ENCODE measurements around the gene SLC6A3.
"Not testable (repeated sequence)": the region's sequence is repeated elsewhere in the genome, so short reads cannot be mapped to it uniquely, and the experiment has no call there.

The SLC6A3 gene

GRCh38 chr5:1464096-1464446 is 18.8 kb upstream of the SLC6A3 start:
- DNase-seq (ENCODE audit: low read depth), result no peak

- no peak for DNase-seq (ENCODE audit: low read depth)
Observed at GRCh38 chr5:1463326-1464095, 18.3 kb upstream of the SLC6A3 start.

GRCh38 chr5:1462358-1462757 is 17.1 kb upstream of the SLC6A3 start:
- no peak for DNase-seq (ENCODE audit: low read depth)

DNA sequence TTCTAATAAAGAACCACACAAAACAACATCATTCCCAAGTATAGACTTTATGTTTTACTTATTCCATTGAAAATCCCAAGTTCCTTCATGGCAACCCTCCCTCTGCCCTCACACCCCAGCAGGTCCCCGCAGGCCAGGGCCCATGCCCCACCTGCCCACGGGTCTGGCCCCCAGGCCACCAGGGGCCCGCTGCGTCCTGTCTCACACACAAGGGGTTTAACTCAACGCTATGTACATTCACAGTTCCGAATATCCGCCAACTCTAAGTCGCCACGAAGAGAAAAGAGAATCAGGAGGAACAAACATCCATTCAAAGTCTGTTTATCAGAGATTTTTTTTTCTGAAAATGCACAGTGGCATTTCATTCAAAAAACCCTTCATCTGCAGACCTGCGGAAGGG is 16.2 kb upstream of the SLC6A3 start:
- no peak for DNase-seq (ENCODE audit: low read depth)

DNA sequence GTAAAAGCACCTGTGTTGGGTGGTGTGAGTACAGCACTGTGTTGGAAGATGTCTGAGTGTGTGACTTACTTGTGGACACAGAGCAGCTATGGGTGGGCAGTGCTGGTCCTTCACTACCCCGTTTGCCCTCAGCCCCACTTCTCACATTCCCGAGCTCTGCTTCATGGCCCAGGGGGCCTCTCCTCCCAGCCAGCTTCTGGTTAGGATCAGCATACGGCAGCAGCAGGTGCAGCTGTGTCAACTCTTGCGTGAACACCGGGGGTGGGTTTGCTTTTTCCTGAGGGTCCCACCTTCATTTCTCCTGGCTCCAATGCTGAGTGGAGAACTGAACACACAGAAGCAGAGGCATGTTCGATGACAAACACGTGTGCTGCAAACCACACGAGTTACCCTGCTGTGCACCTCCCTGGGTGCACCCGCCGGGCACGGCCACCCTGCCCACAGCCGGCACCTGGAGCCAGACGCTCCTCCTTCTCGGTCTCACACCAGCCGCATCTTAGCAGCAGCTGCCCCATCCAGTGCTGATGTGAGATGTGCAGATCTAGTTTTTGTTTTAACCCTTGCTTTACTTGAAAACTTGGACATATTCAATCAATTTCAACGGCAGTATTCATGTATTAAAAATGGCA is 14.9 kb upstream of the SLC6A3 start:
- DNase-seq (ENCODE audit: low read depth), result no peak

DNA sequence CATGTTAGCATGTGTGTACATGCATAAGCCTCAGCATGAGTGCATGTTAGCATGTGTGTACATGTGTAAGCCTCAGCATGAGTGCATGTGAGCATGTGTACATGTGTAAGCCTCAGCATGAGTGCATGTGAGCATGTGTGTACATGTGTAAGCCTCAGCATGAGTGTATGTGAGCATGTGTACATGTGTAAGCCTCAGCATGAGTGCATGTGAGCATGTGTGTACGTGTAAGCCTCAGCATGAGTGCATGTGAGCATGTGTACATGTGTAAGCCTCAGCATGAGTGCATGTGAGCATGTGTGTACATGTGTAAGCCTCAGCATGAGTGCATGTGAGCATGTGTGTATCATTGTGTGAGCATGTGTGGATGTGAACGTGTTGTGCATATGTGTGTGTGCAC is 14.2 kb upstream of the SLC6A3 start:
- DNase-seq (ENCODE audit: low read depth), result not testable (repeated sequence)

DNA sequence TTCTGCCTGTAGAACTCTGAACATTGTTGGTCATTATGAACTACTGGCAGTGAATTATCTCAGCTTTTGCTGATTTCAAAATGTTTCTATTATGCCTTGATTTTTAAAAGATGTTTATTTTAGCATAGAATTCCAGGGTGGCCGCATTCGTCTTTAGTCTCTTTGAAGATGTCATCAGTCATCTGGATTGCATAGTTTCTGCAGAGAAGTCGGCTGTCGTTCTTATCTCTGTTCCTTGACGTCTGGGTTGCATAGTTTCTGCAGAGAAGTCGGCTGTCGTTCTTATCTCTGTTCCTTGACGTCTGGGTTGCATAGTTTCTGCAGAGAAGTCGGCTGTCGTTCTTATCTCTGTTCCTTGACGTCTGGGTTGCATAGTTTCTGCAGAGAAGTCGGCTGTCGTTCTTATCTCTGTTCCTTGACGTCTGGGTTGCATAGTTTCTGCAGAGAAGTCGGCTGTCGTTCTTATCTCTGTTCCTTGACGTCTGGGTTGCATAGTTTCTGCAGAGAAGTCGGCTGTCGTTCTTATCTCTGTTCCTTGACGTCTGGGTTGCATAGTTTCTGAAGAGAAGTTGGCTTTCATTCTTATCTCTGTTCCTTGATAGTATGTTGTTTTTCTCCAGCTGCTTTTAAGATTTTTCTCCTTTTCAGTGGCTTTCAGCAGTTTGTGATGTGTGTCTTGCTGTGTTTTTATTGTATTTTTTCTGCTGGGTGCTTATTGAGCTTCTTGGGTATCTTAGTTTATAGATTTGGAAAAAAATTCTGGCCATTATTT is 11.1 kb upstream of the SLC6A3 start:
- not testable (repeated sequence) for DNase-seq (ENCODE audit: low read depth)

DNA sequence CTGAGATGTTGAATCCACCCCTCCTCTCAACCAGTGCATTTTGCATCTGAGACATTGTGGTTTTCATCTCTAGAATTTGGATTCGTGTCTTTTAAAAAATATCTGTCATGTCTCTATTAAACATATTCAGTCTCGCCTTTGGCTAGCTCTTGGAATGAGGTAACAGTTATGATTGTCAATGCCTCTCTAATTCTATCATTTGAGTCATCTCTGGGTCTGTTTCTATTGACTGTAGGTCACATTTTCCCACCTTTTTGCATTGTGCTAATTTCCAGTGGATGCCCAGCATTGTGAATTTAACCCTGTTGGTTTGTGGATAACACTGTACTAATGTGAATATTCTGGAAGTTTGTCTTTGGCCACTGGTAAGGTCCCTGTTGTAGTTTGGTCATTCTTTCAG is 8.4 kb upstream of the SLC6A3 start:
- no peak for DNase-seq (ENCODE audit: low read depth)

DNA sequence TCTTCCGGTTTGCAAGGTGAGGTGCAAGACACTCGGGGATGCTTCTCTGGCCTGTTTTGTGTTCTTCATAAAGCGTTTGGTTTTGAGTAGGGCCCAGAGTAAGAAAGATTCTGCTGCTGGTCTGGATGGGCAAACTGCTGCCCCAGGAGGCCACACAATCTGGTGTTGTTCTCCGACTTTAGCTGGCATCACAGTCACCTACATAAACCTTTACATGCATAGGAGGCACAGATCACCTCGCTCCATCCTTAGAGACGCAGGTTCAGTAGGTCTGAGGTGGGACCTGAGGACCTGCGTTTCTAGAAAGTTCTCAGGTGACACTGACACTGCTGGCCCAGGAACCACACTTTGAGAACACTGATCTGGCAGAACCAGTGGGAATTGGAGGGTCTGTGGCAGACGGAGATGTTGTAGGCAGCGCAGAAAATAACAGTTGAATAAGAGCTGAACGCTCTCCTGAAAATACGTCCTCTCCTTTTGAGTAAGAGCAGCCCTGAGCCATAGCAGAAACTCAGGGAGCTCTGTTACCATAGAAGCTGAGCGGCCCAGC is 3.9 kb upstream of the SLC6A3 start:
- no peak for DNase-seq (ENCODE audit: low read depth)

- no peak for DNase-seq (ENCODE audit: low read depth)
Observed at GRCh38 chr5:1448511-1449011, 3.3 kb upstream of the SLC6A3 start.

GRCh38 chr5:1447671-1448361 is 2.6 kb upstream of the SLC6A3 start:
- DNase-seq (ENCODE audit: low read depth), result no peak

DNA sequence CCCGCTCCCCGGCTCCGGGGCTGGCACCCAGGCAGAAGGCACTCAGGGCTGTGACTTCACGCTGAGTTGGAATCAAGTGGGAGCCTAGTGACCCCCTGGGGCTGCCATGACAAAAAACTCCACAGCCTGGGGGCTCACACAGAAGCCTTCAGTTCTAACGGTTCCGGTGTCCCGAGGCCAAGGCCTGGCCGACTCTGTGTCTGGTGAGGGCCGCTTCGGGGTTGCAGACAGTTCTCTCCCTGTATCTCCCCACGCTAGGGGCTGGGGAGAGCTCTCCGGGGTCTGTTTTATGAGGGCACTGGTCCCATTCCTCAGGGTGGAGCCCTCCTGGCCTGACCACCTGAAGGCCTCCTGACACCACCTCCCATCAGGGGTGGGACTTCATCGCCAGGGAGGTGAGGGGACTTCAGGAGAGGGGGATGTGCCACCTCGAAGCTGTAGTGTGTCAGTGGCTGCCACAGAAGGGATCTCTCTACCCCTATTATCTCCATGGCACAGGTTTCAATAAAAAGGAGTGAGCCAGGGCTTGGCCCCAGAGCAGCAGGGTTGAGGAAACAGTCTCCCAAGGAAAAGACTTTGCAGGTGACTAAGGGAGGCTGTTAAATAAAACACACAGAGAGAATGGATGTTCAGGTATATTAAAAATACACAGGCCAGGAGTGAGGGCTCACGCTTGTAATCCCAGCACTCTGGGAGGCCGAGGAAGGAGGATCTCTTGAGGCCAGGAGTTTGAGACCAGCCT is 1.5 kb upstream of the SLC6A3 start:
- DNase-seq (ENCODE audit: low read depth), result no peak

- no peak for DNase-seq (ENCODE audit: low read depth)
Observed at GRCh38 chr5:1445689-1446601, 705 bp upstream of the SLC6A3 start.

- no peak for DNase-seq (ENCODE audit: low read depth)
Observed at GRCh38 chr5:1444361-1445189, 665 bp downstream of the SLC6A3 start.

DNA sequence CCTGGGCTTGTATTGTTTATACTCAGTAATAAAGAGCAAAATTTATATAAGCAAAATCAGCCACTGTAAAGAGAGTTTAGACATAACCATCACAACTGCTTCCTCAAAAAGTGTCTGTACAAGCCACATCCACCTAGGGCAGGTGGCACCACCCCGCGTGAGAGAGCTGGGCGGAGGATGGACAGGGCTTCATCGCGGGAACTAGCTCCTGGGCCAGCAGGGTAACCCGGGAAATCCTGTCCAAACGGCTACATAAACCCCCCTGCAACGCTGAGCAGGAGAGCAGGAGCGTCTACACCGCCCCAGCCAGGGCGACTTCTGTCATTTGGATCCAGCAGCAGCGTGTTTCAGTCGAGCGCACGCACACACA is 1.3 kb downstream of the SLC6A3 start:
- no peak for DNase-seq (ENCODE audit: low read depth)

- DNase-seq (ENCODE audit: low read depth), result no peak
Observed at GRCh38 chr5:1443171-1443570, 2.1 kb downstream of the SLC6A3 start.

DNA sequence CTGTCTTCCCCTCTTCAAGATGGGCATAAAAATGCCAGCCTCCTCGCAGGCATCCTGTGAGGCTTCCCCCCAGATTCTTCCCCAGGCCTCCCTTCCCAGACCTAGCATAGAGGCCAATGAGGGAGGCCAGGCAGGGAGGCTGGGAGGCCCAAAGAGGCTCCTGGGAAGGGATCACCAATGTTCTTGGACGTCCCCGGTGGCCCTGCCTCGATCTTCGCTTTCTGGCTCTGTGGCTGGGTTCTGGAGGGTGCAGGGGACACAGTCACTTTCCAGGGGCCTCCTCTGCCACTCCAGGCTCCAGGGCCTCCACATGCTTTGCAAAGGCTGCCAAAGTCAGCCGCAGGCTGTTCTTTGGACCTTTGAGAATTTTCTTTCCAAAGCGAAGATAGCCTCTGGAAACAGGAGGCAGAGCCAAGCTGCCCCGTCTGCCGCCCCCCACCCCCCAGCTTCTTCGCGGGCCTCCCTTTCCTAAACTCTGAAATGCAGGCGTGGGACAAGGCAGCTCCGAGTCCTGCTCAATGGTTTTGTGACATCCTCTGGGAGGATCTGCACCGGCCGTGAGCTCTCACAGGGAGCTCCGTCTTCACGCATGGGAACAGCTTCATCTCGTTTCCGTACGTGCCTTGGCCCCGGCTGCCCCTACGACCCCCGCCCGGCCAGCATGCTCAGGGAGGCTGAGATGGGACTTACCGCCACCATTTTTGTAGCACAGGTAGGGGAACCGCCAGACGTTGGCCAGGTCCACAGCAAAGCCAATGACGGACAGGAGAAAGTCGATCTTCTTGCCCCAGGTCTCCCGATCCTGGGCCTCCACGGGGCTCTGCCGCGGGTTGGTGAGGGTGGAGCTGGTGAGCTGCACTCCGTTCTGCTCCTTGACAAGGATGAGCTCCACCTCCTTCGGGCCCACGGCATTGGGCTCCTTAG is 2.8 kb downstream of the SLC6A3 start:
- no peak for DNase-seq (ENCODE audit: low read depth)

DNA sequence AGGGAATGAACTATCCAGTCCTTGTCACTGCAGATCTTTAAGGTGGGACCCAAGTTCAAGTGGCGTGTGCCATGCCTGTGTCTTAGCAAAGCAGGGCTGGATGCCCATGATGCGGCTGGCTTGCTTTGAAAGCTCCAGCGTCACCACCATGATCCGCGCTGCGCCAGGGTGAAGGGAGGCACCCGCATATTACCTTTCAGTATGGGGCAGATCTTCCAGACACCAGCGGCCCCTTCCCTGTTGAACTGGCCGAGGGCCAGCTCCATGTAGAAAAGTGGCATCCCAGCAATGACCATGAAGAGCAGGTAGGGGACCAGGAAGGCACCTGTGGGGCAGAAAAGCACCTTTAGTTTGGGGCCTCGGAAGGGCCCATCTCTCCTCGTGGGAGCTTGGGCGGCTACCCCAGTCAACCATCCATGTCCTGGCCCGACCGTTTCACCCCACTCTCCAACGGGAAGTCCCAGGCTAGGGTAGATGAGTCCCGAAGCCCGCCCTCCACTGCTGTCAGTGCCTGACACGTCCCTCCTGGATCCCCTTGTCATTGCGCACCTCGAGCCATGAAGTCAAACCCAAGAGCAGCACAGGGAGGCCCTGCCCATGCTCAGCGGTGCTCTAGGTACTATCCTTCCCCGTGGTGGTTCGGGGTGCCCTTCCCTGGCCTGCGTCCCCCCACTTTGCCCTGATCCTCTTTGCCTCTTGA is 3.9 kb downstream of the SLC6A3 start:
- no peak for DNase-seq (ENCODE audit: low read depth)

Measured in activated T-helper 9 cell treated with anti-CD3 and anti-CD28 coated beads, Interleukin-2, amount 50 U/mL, for 16 hours (primary cell).